ENCODE data around the gene PTGIR.

Gene PTGIR

DNA sequence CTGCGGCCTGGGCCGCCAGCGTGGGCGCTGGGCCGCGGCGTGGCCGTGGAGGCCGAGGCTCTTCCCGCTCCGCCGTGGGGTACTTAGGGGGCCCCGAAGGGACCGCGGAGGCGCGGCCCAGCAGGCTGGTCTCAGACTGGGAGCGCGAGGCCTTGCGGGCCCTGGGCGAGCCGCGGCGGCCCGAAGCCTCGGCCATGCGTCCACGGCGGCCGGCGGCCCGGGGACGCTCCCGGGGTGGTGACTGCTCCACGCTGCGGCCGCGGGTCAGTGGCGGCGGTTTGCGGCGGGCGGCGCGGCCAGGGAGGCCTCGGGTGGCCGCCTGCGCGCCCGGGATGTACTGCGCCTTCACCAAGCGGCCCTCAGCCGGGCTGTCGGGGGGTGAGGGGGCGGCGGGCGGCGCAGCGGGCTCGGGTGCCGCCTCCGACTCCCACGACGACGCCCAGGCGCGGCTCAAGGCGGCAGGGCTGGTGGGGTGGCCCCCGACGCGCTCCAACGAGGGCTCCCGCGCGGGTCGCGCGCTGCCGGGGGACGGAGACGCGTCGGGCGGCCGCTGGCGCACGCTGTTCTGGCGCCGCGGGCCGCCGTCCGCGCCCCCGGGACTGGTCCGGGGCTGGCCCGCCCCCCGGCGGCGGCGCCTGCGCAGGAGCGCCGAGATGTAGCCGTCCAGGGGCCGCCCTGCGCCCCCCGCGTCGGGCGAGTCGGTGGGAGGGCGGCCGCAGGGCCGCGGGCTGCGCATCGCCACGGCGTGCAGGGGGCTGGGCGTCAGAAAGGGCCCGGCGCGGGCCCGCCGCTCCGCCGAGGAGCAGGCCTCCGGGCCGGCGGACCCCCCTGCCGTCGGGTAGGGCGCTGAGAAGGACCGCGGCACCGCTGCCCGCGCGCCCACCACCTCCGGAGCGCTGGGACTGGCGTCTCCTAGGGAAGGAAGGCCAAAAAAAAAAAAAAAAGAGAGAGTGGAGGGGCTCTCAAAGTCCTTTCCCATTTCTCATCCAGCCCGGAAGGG, 24.4 kb upstream of the PTGIR start:
- no peak overlapping the region for H3K27ac Mint-ChIP-seq
- H3K36me3 Mint-ChIP-seq, result peaks cover 19 to 36% of the 10 kb centered on the region in 2 donors
- peaks cover 42 to 69% of the 10 kb centered on the region in 2 donors for H3K27me3 Mint-ChIP-seq
- H3K9me3 Mint-ChIP-seq, result peaks cover 5 to 7% of the 10 kb centered on the region in 2 donors
- H3K4me1 Mint-ChIP-seq, result peaks cover 5 to 20% of the 10 kb centered on the region in 2 donors
- H3K4me3 Mint-ChIP-seq, result no peak overlapping the region
- no peak for ATAC-seq (replicated peaks)
- no peak for DNase-seq

GRCh38 chr19:46648060-46648960, 23.4 kb upstream of the PTGIR start:
- Mint-ChIP-seq H3K4me3 (peak overlapping the region; percentile 8 to 61), H3K9me3 (peaks cover 5 to 7% of the 10 kb centered on the region in 2 donors), H3K36me3 (peaks cover 19 to 32% of the 10 kb centered on the region in 2 donors), H3K27me3 (peaks cover 37 to 60% of the 10 kb centered on the region in 2 donors), H3K4me1 (peaks cover 5 to 20% of the 10 kb centered on the region in 2 donors), H3K27ac (peak overlapping the region; percentile 71)
- DNase-seq (no peak), ATAC-seq (replicated peaks) (peak; percentile 53 to 57)

GRCh38 chr19:46646402-46646801, 21.5 kb upstream of the PTGIR start:
- H3K27me3 Mint-ChIP-seq, result peaks cover 33 to 45% of the 10 kb centered on the region in 2 donors

GRCh38 chr19:46644720-46645119, 19.8 kb upstream of the PTGIR start:
- Mint-ChIP-seq H3K4me1 (peaks cover 5 to 9% of the 10 kb centered on the region in 2 donors), H3K27ac (no peak overlapping the region), H3K4me3 (no peak overlapping the region), H3K27me3 (peaks cover 24 to 34% of the 10 kb centered on the region in 2 donors), H3K9me3 (peaks cover 5 to 7% of the 10 kb centered on the region in 2 donors), H3K36me3 (peaks cover 7 to 15% of the 10 kb centered on the region in 2 donors)
- no peak for ATAC-seq (replicated peaks)
- no peak for DNase-seq

More at GRCh38 chr19:46646402-46646801, 21.5 kb upstream of the PTGIR start:
- H3K27ac Mint-ChIP-seq, result no peak overlapping the region
- H3K4me1 Mint-ChIP-seq, result peaks cover 5 to 20% of the 10 kb centered on the region in 2 donors
- ATAC-seq (replicated peaks) (no peak), DNase-seq (no peak)
- peaks cover 12 to 23% of the 10 kb centered on the region in 2 donors for H3K36me3 Mint-ChIP-seq
- peaks cover 5 to 7% of the 10 kb centered on the region in 2 donors for H3K9me3 Mint-ChIP-seq
- no peak overlapping the region for H3K4me3 Mint-ChIP-seq

DNA sequence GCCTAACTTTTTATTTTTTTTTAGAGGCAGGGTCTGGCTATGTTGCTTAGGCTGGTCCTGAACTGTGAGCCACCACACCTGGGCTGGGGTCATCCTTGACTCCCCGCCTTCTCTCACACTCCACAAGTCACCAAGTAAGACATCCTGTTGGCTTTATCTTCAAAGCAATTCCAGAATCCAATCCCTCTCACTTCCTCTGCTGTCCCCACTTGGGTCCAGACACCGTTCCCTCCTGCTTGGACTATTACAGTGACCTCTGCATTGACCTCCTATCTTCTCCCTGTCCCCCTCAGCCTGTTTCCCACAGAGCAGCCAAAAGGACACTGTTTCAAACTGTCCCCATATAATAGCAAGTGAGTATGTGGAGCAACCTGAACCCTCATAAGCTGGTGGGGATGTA, 15.8 kb upstream of the PTGIR start:
- Mint-ChIP-seq H3K9me3 (peaks cover 0 to under 1% of the 10 kb centered on the region in 2 donors), H3K27me3 (peaks cover 8 to 12% of the 10 kb centered on the region in 2 donors), H3K27ac (no peak overlapping the region), H3K4me1 (peaks cover 0 to 2% of the 10 kb centered on the region in 2 donors), H3K4me3 (peak overlapping the region; percentile 15 to 33), H3K36me3 (peaks cover 1 to 3% of the 10 kb centered on the region in 2 donors)
- DNase-seq, result no peak
- no peak for ATAC-seq (replicated peaks)

DNA sequence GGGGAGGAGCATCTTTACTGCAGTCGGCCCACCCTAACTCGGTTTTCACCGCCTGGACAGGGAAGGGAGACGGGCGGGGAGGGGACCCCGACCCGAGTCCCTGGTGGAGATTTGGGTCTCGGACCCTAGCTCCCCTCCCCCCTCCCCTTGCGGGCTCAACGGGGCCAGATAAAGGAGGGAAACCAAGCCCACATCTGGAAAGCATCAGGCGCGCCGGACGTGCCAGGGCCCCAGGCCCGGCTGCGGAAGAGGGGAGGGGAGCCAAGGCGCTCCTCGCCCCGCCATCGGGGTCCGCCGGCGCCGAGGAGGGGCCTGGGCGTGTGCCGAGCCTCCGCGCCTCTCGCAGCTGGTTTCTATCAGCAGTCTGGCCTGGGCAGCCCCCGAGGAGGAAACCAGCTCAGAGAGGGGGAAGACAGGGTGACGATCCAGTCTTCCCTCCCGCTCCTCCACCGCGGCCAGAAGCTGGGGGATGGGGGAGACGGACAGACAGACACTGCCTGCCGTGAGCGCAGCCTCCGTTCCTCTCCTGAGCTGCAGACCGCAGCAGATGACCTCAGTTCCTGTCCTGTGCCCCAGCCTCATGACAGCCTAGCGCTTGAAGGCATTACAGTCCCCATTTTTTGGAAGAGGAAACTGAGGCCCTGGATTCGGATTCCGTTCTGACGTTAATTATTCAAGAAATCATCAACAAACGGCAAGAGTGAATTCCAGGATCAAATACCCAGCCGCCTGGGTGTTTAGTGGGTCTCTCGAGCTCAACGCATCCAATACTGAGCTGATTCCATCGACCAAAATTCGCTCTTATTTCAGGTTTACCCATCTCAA, 14.7 kb upstream of the PTGIR start:
- H3K4me3 Mint-ChIP-seq, result no peak overlapping the region
- ATAC-seq (replicated peaks) (peak; percentile 12 to 17), DNase-seq (no peak)

GRCh38 chr19:46637224-46637623, 12.3 kb upstream of the PTGIR start:
- Mint-ChIP-seq H3K36me3 (peaks cover 12 to 17% of the 10 kb centered on the region in 2 donors), H3K4me1 (peaks cover 10 to 18% of the 10 kb centered on the region in 2 donors), H3K9me3 (no peaks in the 10 kb centered on the region), H3K27me3 (peaks cover 5 to 6% of the 10 kb centered on the region in 2 donors), H3K27ac (no peak overlapping the region), H3K4me3 (no peak overlapping the region)
- DNase-seq (no peak), ATAC-seq (replicated peaks) (no peak)

More for the DNA sequence above, 14.7 kb upstream of the PTGIR start:
- Mint-ChIP-seq H3K36me3 (peaks cover 4 to 5% of the 10 kb centered on the region in 2 donors), H3K27ac (no peak overlapping the region), H3K4me1 (peaks cover 6% of the 10 kb centered on the region in 2 donors), H3K9me3 (no peaks in the 10 kb centered on the region), H3K27me3 (peaks cover 6 to 9% of the 10 kb centered on the region in 2 donors)

DNA sequence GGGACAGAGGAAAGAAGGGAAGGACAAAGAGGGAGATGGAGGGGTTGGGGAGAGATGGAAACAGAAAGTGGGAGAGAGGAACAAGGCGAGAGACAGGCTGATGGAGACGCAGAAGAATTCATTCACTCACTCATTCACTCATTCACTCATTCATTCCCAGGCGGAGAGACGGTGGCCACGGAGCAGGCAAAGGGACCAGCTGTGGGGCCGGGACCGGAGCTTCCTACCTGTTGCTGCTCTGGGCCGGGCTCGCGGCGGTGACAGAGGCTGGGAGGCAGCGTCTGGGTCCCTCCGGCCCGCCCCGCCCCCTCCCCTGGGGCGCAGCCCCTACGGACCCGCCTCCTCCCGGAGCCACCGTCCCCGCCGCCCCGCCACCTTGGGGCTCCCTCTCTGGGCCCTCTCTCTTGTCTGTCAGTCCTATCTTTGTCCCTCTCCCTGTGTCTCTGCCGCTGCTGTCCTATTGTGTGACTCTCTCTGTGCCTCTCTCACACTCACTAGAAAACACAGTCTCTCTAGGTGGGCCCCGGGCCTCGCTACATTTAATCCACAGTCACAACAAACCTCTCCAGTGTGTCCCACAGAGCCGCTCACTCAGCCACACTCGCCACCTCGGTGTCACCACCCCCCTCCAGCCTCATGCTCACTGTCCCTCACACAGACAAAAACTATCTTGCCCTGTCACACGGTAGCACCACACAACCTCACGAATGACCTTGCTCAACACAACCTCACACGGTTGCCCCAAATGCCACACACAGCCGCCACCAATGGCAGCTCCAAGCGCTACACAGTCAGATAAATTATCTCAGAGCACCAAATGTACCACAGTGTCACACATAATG, 11.3 kb upstream of the PTGIR start, which contains the start of gene GNG8:
Gene GNG8, minus strand, starts transcription at position 283 of the 842 bp plus-strand sequence. CDS start 1,520 bp downstream, outside the sequence.
- no peaks in the 10 kb centered on the region for H3K9me3 Mint-ChIP-seq
- DNase-seq (no peak), ATAC-seq (replicated peaks) (peak; percentile 3 to 15)
- H3K27me3 Mint-ChIP-seq, result peaks cover 5 to 6% of the 10 kb centered on the region in 2 donors
- H3K4me3 Mint-ChIP-seq, result peak within 1 kb of the TSS; percentile 94 to 98
- H3K4me1 Mint-ChIP-seq, result peaks cover 12 to 29% of the 10 kb centered on the region in 2 donors
- H3K36me3 Mint-ChIP-seq, result peaks cover 21 to 22% of the 10 kb centered on the region in 2 donors
- peak within 1 kb of the TSS; percentile 86 for H3K27ac Mint-ChIP-seq

DNA sequence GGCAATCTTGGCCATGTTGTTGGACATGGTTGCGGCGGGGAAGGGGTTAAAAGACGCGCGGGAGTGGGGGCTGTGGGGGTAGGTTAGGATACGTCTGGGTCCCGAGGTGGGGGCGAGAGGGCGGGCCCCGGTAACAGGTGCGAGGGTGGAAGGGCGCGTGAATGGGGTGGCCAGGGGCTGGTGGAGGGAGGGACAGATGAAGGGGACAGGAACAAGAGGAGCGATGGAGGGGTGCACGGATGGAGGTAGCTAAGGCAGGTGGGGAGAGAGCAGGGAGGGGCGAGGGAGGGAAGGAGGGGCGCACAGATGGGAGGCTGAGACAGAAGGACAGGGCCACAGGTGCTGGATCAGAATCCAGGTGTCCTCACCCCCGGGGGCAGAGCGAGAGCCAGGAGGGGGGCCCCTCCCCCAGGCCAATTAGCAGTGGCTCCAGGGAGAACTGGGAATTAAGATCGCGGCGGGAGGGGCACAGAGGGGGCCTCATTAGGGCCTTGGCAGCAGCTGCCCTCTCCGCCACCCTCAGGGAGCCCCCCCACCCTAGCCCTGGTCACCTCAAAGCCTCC, 9.8 kb upstream of the PTGIR start:
- Mint-ChIP-seq H3K9me3 (no peaks in the 10 kb centered on the region), H3K27me3 (no peaks in the 10 kb centered on the region), H3K36me3 (peaks cover 22 to 24% of the 10 kb centered on the region in 2 donors), H3K27ac (peak overlapping the region; percentile 82), H3K4me3 (peak overlapping the region; percentile 94 to 98), H3K4me1 (peaks cover 17 to 42% of the 10 kb centered on the region in 2 donors)
- ATAC-seq (replicated peaks) (peak; percentile 8 to 11), DNase-seq (no peak)

DNA sequence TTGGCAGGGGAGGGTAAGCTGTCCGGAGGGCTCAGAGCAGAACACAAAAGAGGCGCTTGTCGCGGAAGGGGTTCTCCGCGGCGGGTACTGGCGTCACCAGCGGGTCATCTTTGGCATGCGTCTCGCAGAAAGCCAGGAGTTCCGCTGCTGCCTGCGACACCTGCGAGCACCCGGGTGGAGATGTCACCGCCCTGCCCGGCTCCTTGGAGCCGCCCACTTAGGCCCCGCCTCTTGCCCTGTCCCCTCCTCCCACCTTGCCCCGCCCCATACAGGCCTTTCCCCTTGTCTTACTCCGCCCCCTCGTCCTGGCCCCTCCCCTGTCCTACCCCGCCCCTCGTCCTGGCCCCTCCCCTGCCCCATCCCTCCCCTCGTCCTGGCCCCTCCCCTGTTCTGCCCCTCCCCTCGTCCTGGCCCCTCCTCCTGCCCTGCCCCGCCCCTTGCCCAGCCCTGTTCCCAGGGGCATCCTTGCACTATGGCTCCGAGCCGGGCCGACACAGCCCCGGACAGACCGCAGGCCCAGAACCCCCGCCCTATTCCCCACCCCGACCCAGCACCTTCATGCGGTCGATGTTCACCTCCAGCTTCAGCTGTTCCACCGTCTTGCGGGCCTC, 9.3 kb upstream of the PTGIR start:
- H3K36me3 Mint-ChIP-seq, result peaks cover 22 to 25% of the 10 kb centered on the region in 2 donors
- H3K4me1 Mint-ChIP-seq, result peaks cover 18 to 47% of the 10 kb centered on the region in 2 donors
- H3K9me3 Mint-ChIP-seq, result no peaks in the 10 kb centered on the region
- H3K27ac Mint-ChIP-seq, result peak overlapping the region; percentile 91
- H3K4me3 Mint-ChIP-seq, result peak overlapping the region; percentile 94 to 98
- DNase-seq (peak; percentile 95), ATAC-seq (replicated peaks) (peak; percentile 55 to 65)
- no peaks in the 10 kb centered on the region for H3K27me3 Mint-ChIP-seq

GRCh38 chr19:46633130-46633529, 8.2 kb upstream of the PTGIR start:
- Mint-ChIP-seq H3K36me3 (peaks cover 22 to 27% of the 10 kb centered on the region in 2 donors), H3K4me1 (peaks cover 18 to 53% of the 10 kb centered on the region in 2 donors), H3K4me3 (peak overlapping the region; percentile 94 to 98), H3K27ac (peak overlapping the region; percentile 91), H3K9me3 (no peaks in the 10 kb centered on the region), H3K27me3 (no peaks in the 10 kb centered on the region)
- DNase-seq (no peak), ATAC-seq (replicated peaks) (no peak)

GRCh38 chr19:46631481-46631880, 6.6 kb upstream of the PTGIR start:
- Mint-ChIP-seq H3K36me3 (peaks cover 22 to 27% of the 10 kb centered on the region in 2 donors), H3K27ac (peak overlapping the region; percentile 33), H3K27me3 (no peaks in the 10 kb centered on the region), H3K4me3 (no peak overlapping the region), H3K9me3 (no peaks in the 10 kb centered on the region), H3K4me1 (peaks cover 28 to 67% of the 10 kb centered on the region in 2 donors)
- no peak for DNase-seq
- no peak for ATAC-seq (replicated peaks)
